SJSA1 (cell line): ENCODE data around the gene GUK1. TPM values are rescaled to one million over a fixed set of nuclear protein-coding genes. Genes with fewer than 3 reads are reported as not detected.

ENCODE experiments used
- DNase-seq, 2 experiments: peaks; one replicate each; pipeline ENCODE4 v3.0.0-alpha.2; 2015 to 2020; ENCODE audit warnings: low spot score in 2 of 2, low read depth in 1 of 2
- H3K27ac ChIP-seq: fragments of 250-450 bp; sonication (Bioruptor Pico); 2 replicates; pipeline ENCODE4 v1.5.1; 2020; ENCODE audit warnings: mild to moderate bottlenecking, moderate library complexity
- H3K27me3 ChIP-seq: fragments of 250-450 bp; sonication (Bioruptor Pico); replicated peaks from 2 replicates; pipeline ENCODE4 v1.5.1; 2020; ENCODE audit warnings: mild to moderate bottlenecking, moderate library complexity
- H3K36me3 ChIP-seq: fragments of 250-450 bp; sonication (Bioruptor Pico); 2 replicates; pipeline ENCODE4 v1.5.1; 2020; ENCODE audit warnings: mild to moderate bottlenecking
- H3K4me1 ChIP-seq: fragments of 250-450 bp; sonication (Bioruptor Pico); replicated peaks from 2 replicates; pipeline ENCODE4 v1.6.1; 2021; ENCODE audit warnings: mild to moderate bottlenecking
- H3K4me3 ChIP-seq: fragments of 250-450 bp; sonication (Bioruptor Pico); 2 replicates; pipeline ENCODE4 v1.5.1; 2020; ENCODE audit warnings: mild to moderate bottlenecking
- H3K9me3 ChIP-seq: fragments of 250-450 bp; sonication (Bioruptor Pico); replicated peaks from 2 replicates; pipeline ENCODE4 v1.5.1; 2020; ENCODE audit warnings: mild to moderate bottlenecking
- total RNA-seq: library from RNA; depleted of rRNA; stranded (reverse); fragments of >200 nt; shearing (Covaris generic); gene quantifications from 2 replicates; pipeline ENCODE4 v1.2.3, GENCODE V29; 2014

GUK1 gene
- total RNA-seq, 1 experiment from 2014 or later: 334 TPM

DNA sequence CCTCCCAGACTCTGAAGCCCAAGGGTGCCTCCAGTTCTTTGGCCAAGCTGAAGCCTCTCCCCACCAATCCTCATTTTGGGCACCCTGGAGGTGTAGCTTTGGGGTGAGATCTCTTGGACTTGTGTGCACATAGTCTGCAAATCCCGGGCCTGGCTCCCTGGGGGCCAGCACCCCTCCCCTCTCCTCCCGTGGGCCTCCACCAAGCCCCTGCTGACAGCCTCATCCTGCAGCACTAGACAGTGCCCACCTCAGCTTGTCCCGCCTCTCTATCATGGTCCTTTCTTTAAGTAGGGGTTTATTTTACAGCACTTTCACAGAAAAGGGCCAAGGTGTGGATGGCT lies 12.8 kb downstream of the GUK1 start:
- DNase-seq: no peak
- Histone ChIP-seq H3K4me3 (no peak overlapping the region), H3K4me1 (no peaks in the 10 kb centered on the region), H3K36me3 (peaks cover 28% of the 10 kb centered on the region), H3K27ac (no peak overlapping the region), H3K9me3 (no peaks in the 10 kb centered on the region), H3K27me3 (no peaks in the 10 kb centered on the region)

- no peak overlapping the region for H3K4me3 ChIP-seq
- peaks cover 15% of the 10 kb centered on the region for H3K36me3 ChIP-seq
- DNase-seq: no peak
- H3K27me3 ChIP-seq: no peaks in the 10 kb centered on the region
- H3K4me1 ChIP-seq: no peaks in the 10 kb centered on the region
- H3K9me3 ChIP-seq: no peaks in the 10 kb centered on the region
- no peak overlapping the region for H3K27ac ChIP-seq
These were observed 14.1 kb downstream of the GUK1 start for GRCh38 chr1:228154021-228154669.

- H3K27me3 ChIP-seq: no peaks in the 10 kb centered on the region
- H3K9me3 ChIP-seq: no peaks in the 10 kb centered on the region
- no peak overlapping the region for H3K27ac ChIP-seq
- peaks cover 9% of the 10 kb centered on the region for H3K36me3 ChIP-seq
- no peak overlapping the region for H3K4me3 ChIP-seq
- no peak for DNase-seq
- H3K4me1 ChIP-seq: no peaks in the 10 kb centered on the region
These were observed 14.8 kb downstream of the GUK1 start for GRCh38 chr1:228154670-228155571.

- no peak for DNase-seq
- peaks cover 1% of the 10 kb centered on the region; the same call in 1 of the 2 replicates for H3K36me3 ChIP-seq
- no peaks in the 10 kb centered on the region for H3K4me1 ChIP-seq
- H3K9me3 ChIP-seq: no peaks in the 10 kb centered on the region
- no peaks in the 10 kb centered on the region for H3K27me3 ChIP-seq
- H3K4me3 ChIP-seq: no peak overlapping the region
- H3K27ac ChIP-seq: no peak overlapping the region
These were observed 15.8 kb downstream of the GUK1 start for GRCh38 chr1:228155596-228156514.

GRCh38 chr1:228156515-228156881 lies 16.4 kb downstream of the GUK1 start:
- DNase-seq: no peak
- no peaks in the 10 kb centered on the region for H3K4me1 ChIP-seq
- no peaks in the 10 kb centered on the region for H3K36me3 ChIP-seq
- H3K27ac ChIP-seq: no peak overlapping the region
- no peak overlapping the region for H3K4me3 ChIP-seq
- H3K27me3 ChIP-seq: no peaks in the 10 kb centered on the region
- H3K9me3 ChIP-seq: no peaks in the 10 kb centered on the region

DNA sequence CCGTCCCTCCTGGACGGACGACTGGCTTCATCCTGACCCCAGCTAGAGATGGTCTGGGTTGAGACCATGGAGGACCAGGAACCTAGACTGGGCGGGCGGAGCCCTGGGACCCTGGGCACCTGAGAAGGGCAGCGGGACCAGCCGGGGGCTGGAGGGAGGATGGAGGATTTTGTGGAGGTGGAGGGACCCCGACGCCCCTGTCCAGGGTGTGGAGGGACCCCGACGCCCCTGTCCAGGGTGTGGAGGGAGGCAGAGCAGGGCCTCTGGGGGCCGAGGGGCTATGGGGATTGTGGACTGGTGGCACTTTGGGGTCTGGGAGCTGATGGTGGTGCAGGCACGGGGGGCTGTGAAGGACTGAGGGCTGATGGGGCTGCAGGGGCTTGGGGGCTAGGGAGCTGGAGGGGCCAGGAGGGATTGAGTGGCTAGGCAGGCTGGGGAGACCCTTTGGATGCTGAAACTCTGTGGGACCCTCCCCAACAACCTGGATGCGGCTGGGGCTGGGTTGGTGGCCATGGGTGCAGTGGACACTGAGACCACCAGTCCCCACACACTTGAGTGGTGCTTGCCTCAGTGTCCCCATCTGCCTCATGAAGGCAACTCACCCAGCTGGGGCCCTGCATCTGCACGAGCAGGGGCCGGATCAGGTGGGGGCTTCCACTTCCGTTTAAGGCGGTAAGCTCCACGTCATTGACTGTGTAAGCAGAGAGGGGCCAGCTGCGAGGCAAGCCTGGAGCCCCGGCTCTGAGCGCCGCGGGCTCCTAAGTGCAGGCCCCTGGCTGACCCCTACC lies 17.1 kb downstream of the GUK1 start:
- Histone ChIP-seq H3K36me3 (no peaks in the 10 kb centered on the region), H3K27ac (no peak overlapping the region), H3K27me3 (no peaks in the 10 kb centered on the region), H3K4me1 (no peaks in the 10 kb centered on the region), H3K9me3 (no peaks in the 10 kb centered on the region), H3K4me3 (no peak overlapping the region)
- DNase-seq: no peak

DNA sequence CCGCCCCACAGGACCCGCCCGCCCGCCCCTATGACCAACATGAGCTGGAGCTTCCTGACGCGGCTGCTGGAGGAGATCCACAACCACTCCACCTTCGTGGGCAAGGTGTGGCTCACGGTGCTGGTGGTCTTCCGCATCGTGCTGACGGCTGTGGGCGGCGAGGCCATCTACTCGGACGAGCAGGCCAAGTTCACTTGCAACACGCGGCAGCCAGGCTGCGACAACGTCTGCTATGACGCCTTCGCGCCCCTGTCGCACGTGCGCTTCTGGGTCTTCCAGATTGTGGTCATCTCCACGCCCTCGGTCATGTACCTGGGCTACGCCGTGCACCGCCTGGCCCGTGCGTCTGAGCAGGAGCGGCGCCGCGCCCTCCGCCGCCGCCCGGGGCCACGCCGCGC lies 17.6 kb downstream of the GUK1 start:
- DNase-seq: no peak
- Histone ChIP-seq H3K27me3 (no peaks in the 10 kb centered on the region), H3K4me3 (no peak overlapping the region), H3K27ac (no peak overlapping the region), H3K9me3 (no peaks in the 10 kb centered on the region), H3K36me3 (no peaks in the 10 kb centered on the region), H3K4me1 (no peaks in the 10 kb centered on the region)

- H3K9me3 ChIP-seq: no peaks in the 10 kb centered on the region
These were observed 18.3 kb downstream of the GUK1 start for GRCh38 chr1:228158151-228159007.

GRCh38 chr1:228159008-228159665 lies 19.1 kb downstream of the GUK1 start:
- no peak for DNase-seq
- H3K4me1 ChIP-seq: no peaks in the 10 kb centered on the region
- H3K9me3 ChIP-seq: no peaks in the 10 kb centered on the region
- H3K27me3 ChIP-seq: no peaks in the 10 kb centered on the region
- H3K36me3 ChIP-seq: no peaks in the 10 kb centered on the region
- no peak overlapping the region for H3K27ac ChIP-seq
- no peak overlapping the region for H3K4me3 ChIP-seq

More at GRCh38 chr1:228158151-228159007, 18.3 kb downstream of the GUK1 start:
- Histone ChIP-seq H3K27me3 (no peaks in the 10 kb centered on the region), H3K27ac (no peak overlapping the region), H3K4me1 (no peaks in the 10 kb centered on the region), H3K4me3 (no peak overlapping the region), H3K36me3 (no peaks in the 10 kb centered on the region)
- DNase-seq: no peak

DNA sequence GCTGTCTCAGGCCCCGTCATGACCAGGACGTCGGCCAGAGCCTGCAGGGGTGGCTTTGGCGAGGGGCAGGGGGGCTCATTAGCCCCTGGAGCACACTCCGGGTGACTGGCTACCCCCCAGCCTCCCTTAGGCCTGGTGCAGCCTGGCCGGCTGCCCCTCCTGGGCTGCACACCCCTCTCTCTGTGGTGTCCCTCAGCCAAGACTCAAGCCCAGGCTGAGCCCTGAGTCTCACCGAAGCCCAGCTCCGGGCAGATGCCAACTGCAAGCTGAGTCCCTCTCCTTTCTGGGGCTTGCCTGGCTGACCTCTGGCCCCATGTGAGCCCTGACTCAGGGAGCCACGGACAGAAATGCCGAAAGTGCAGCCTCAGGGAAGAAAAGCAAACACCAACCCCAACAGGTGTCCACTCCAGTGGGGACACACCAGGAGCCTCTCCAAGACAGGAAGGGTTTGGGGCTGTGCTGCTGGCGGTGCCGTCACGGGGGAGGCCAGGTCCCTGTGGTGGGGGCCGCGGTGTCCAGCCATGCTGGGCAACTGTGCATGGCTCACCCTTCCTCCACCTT lies 20.2 kb downstream of the GUK1 start:
- no peak for DNase-seq
- Histone ChIP-seq H3K9me3 (no peaks in the 10 kb centered on the region), H3K36me3 (no peaks in the 10 kb centered on the region), H3K4me3 (no peak overlapping the region), H3K27me3 (no peaks in the 10 kb centered on the region), H3K4me1 (0 out of 2 replicates have a peak, but pooled peaks cover 3% of the 10 kb centered on the region), H3K27ac (no peak overlapping the region)

GRCh38 chr1:228161362-228161761 lies 21.3 kb downstream of the GUK1 start:
- Histone ChIP-seq H3K27ac (no peak overlapping the region), H3K27me3 (no peaks in the 10 kb centered on the region), H3K9me3 (no peaks in the 10 kb centered on the region), H3K4me3 (no peak overlapping the region), H3K4me1 (peaks cover 4% of the 10 kb centered on the region), H3K36me3 (peaks cover 3% of the 10 kb centered on the region)
- DNase-seq: no peak

- Histone ChIP-seq H3K27ac (no peak overlapping the region), H3K4me3 (no peak overlapping the region), H3K9me3 (no peaks in the 10 kb centered on the region), H3K27me3 (no peaks in the 10 kb centered on the region), H3K36me3 (peaks cover 3% of the 10 kb centered on the region), H3K4me1 (peaks cover 9% of the 10 kb centered on the region)
- DNase-seq: no peak
These were observed 21.8 kb downstream of the GUK1 start for GRCh38 chr1:228161866-228162265.
